ENCODE data around the gene SPACA5.
"Not testable (repeated sequence)": the region's sequence is repeated elsewhere in the genome, so short reads cannot be mapped to it uniquely, and the experiment has no call there.

The SPACA5 gene

DNA sequence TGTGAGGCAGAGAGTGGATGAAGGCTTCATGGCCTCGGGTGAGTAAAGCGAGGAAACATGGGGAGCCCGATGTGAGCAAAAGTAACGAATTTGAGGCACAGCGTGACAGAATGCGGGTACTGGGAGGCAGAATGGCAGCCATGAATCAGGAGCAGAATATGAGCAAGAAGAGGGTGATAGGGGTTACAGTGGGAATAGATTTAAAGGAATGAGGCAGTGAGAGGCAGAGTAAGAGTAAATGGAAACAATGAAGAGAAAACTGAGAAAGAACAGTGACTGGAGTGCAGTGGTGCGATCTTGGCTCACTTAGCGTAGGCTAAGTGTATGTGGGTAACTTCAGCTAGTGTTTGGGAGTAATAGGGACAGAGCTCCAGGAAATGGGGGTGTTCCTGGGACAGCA is at the start of gene SPACA5:
SPACA5 (plus strand) TSS at position 301 of the 400 bp plus-strand sequence. CDS start 815 bp downstream, outside the sequence.
- not testable (repeated sequence) for DNase-seq

DNA sequence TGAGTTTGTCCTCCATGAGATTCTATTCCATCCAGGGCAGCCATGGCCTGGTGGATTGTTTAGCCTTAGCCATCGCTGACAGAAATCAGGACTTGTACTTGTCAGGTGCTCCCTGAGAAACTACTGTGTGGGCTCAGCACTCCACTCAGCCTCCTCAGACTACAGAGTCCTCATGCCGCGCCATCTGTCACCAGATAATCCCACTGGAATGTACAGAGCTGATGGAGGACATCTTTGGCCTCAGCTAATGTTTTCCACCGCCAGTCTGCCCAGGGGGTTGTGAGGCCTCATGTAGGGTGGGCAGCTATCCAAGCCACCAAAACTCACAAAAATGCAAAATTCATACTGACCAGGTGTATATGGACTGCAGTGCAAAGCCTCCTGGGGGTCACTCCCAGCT is 48.6 kb upstream of the SPACA5 start:
- not testable (repeated sequence) for DNase-seq

DNA sequence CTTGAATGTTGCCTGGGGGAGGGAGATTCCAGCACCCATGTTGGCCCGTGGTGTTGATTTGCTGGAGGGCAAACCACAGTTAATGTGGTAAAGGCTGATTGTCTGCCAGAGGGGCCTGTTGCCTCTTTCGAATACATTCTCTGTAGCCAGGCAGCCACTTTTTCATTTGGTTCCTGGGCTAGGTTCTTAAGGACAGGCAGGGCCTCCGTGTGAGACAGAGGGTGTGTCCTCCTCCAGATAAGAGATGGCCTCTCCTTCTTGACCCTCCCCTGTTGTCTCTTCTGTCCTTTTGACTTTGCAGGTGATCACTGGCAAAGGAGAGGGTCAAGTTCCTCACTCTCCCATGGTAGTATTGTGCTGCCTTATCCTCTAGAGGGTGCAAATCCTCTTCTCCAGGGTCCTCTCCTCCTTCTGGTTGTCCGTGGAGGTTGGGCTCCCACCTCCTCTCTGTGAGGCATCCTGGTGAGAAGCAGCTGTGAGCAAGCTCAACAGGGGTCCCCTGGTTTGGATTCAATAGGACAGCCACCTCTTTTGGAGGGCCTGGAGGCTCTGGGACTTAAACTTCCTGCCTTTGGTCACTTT is 47.9 kb upstream of the SPACA5 start:
- DNase-seq = peak; percentile 5

- DNase-seq = no peak
Measured at GRCh38 chrX:47960406-47960805, 46.4 kb upstream of the SPACA5 start.

GRCh38 chrX:47961830-47962229 is 45.0 kb upstream of the SPACA5 start:
- not testable (repeated sequence) for DNase-seq

DNA sequence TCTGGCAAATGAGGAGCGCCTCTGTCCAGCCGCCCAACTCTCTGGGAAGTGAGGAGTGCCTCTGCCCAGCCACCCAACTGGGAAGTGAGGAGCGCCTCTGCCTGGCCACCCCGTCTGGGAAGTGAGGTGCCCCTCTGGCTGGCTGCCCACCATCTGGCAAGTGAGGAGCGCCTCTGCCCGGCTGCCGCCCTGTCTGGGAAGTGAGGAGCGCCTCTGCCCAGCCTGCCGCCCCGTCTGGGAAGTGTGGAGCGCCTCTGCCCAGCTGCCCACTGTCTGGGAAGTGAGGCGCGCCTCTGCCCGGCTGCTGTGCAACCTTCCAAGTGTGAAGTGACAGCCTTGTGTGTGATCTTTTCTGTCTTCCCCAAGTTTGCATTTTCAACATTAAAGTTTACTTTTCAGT is 41.3 kb upstream of the SPACA5 start:
- not testable (repeated sequence) for DNase-seq

DNA sequence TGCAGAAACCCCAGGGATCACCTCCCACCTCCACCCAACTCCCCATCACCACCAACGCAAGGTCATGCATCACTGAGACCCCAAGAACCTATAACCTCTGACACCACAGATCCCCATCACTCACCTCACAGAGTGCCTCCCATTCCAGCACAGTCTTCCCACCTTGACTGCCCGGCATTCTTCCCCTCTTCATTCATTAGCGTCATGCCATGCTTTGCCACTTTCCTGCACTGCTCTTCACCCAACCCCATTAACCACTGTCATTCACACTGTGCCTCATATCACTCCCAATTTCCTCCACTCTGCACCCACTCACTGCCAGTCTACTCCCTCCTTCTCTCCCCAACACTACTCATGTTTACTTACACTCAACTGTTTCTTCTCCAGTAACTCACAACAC is 33.6 kb upstream of the SPACA5 start:
- DNase-seq = no peak

- DNase-seq = no peak
Measured at GRCh38 chrX:47976254-47977151, 30.3 kb upstream of the SPACA5 start.

GRCh38 chrX:47991263-47992094 is 15.3 kb upstream of the SPACA5 start:
- DNase-seq = no peak

DNA sequence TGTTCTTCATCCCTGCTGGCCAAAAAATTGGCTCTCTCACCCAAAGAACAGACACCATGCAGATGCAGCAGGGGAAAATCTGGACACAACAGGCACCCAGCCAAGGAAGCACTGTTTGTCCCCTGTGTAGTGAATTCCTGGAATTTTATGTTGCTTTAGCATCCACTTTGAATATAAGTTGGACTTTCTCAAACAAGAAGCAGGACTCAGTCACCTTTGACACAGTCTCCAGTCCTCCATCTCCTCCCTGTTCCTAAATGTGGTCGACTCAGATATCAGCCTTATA is 14.8 kb upstream of the SPACA5 start:
- DNase-seq = no peak

GRCh38 chrX:47992669-47993068 is 14.1 kb upstream of the SPACA5 start:
- no peak for DNase-seq

- DNase-seq = no peak
Measured at GRCh38 chrX:48001260-48001659, 5.5 kb upstream of the SPACA5 start.

DNA sequence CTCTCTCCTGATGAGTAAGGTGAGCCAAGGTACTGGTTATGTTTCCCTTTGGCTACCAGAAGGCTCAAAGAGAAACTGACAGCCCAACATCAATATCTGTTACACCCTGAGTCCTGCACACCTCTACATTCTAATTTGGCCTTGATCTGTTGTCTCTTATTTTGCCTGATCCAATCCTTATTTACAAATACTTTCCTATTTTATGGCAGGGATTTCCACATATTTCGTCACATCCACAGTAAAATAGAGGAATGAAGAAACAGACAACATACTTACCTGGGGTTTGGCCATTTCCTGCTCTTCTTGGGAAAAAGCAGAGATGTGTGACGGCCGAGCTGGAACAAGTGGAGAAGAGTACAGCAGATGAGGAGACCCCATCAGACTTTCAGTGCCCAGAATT is 4.5 kb upstream of the SPACA5 start:
- no peak for DNase-seq

DNA sequence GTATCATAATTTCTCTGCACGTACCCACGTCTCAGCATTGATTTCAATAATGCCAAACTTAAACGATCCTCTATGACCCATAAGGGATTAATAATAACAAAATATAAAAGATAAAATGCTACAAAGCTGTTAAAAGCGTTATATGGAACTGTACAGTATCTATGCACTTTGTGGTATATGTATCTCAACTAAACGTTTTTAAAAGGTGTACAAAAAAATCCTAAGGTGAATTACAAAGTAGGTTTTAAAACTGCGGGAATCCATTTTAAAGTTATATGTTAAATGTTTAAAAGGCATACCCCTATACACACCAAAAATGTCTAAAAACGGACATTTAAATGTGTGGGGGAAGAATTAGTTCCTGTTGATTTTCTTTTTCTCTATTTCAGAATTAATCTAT is 3.9 kb upstream of the SPACA5 start:
- DNase-seq = no peak

GRCh38 chrX:48003367-48003757 is 3.4 kb upstream of the SPACA5 start:
- peak; percentile 8 for DNase-seq

GRCh38 chrX:48003758-48004457 is 2.9 kb upstream of the SPACA5 start, which contains the start of gene ZNF182:
Gene ZNF182 (minus strand): TSS chrX:48003989. CDS start chrX:48002609, 1,380 bp downstream.
- peak; percentile 91 for DNase-seq

GRCh38 chrX:48009445-48009960 is 2.7 kb downstream of the SPACA5 start:
- not testable (repeated sequence) for DNase-seq

DNA sequence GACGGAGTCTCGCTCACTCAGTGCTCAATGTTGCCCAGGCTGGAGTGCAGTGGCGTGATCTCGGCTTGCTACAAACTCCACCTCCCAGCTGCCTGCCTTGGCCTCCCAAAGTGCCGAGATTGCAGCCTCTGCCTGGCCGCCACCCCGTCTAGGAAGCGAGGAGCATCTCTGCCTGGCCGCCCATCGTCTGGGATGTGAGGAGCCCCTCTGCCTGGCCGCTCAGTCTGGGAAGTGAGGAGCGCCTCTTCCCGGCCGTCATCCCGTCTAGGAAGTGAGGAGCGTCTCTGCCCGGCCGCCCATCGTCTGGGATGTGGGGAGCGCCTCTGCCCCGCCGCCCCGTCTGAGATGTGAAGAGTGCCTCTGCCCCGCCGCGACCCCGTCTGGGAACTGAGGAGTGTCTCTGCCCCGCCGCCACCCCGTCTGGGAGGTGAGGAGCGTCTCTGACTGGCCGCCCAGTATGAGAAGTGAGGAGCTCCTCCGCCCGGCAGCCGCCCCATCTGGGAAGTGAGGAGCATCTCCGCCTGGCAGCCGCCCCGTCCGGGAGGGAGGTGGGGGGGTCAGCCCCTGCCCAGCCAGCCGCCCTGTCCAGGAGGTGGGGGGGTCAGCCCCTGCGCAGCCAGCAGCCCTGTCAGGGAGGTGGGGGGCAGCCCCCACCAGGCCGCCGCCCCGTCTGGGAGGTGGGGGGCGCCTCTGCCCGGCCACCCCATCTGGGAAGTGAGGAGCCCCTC is 10.0 kb downstream of the SPACA5 start:
- not testable (repeated sequence) for DNase-seq

GRCh38 chrX:48019892-48020291 is 13.1 kb downstream of the SPACA5 start:
- DNase-seq = not testable (repeated sequence)

- DNase-seq = peak; percentile 14
Measured at GRCh38 chrX:48020472-48020871, 13.7 kb downstream of the SPACA5 start.

GRCh38 chrX:48021026-48021900 is 14.5 kb downstream of the SPACA5 start:
- peak; percentile 78 for DNase-seq
